Stomach smooth muscle (tissue), 2 donors: ENCODE data around the gene MAP3K3.
A peak's percentile ranks its signal among the peaks of the same experiment; 100 is the strongest.

Source experiments
- H3K27ac ChIP-seq: one replicate; pipeline ENCODE4 v1.7.0; 2013; ENCODE audit warnings: mild to moderate bottlenecking, low read length, inconsistent platforms
- H3K27me3 ChIP-seq, 2 donors: one replicate each; pipeline ENCODE4 v1.7.0; 2013; ENCODE audit warnings: low read length in 2 of 2; ENCODE audit not compliant: insufficient read depth in 2 of 2, control insufficient read depth in 1 of 2
- H3K36me3 ChIP-seq, 2 donors: one replicate each; pipeline ENCODE4 v1.7.0; 2013; ENCODE audit warnings: low read length in 2 of 2; ENCODE audit not compliant: control insufficient read depth in 2 of 2, insufficient read depth in 2 of 2
- H3K4me1 ChIP-seq: one replicate; pipeline ENCODE4 v1.7.0; 2013; ENCODE audit warnings: low read length; ENCODE audit not compliant: control insufficient read depth, insufficient read depth
- H3K4me3 ChIP-seq, 2 donors: one replicate each; pipeline ENCODE4 v1.7.0; 2013; ENCODE audit warnings: low read length in 2 of 2
- H3K9ac ChIP-seq, 2 donors: one replicate each; pipeline ENCODE4 v1.7.0; 2013; ENCODE audit warnings: low read length in 2 of 2, mild to moderate bottlenecking in 1 of 2
- H3K9me3 ChIP-seq, 2 donors: one replicate each; pipeline ENCODE4 v1.7.0; 2013; ENCODE audit warnings: low read length in 2 of 2; ENCODE audit not compliant: control insufficient read depth in 2 of 2
- donor health status: healthy.
- donor health status: Pancreatic carcinoma.

Gene MAP3K3

DNA sequence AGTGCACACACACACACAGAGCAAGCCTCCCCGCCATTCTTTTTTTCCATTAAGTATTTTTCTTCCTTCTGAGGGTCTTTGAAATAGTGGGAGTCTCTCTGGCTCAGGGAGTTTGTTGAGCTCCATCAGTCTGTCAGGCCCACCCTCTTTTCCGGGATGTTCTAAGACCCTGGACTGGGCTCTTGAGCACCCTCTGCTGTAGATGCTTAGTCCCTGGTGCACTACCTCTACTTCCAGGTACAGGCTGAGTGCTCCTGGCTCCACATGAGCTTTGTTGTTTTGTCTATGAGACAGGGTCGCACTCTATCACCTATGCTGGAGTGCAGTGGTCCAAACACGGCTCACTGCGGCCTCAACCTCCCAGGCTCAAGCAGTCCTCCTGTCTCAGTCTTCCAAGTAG lies 57.0 kb downstream of the MAP3K3 start:
- no peak overlapping the region for H3K4me3 ChIP-seq
- H3K9ac ChIP-seq = no peak overlapping the region
- peaks cover 43% of the 10 kb centered on the region for H3K4me1 ChIP-seq
- H3K27ac ChIP-seq = no peak overlapping the region
- no peaks in the 10 kb centered on the region for H3K9me3 ChIP-seq
- no peaks in the 10 kb centered on the region for H3K27me3 ChIP-seq
- peaks cover 20 to 33% of the 10 kb centered on the region in 2 donors for H3K36me3 ChIP-seq

DNA sequence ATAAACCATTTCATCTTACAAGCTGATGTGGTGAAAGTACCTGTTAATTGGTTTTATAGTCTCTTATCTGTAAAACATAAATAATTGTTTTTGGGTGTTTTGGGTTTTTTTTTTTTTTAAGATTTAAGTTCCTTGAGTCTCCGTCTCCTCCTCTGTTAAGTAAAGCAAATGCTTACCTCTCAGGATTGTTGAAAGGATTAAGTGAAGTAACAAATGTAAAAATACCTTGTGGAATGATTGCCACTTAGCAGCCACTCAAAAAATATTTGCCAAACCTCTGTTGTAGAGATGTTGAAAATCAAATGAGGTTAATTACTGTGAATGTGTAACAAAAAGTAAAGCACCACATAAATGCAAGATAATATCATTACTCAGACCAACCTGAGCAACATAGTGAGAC lies 58.5 kb downstream of the MAP3K3 start:
- peaks cover 20 to 28% of the 10 kb centered on the region in 2 donors for H3K36me3 ChIP-seq
- no peak overlapping the region for H3K27ac ChIP-seq
- H3K9ac ChIP-seq = no peak overlapping the region
- H3K27me3 ChIP-seq = no peaks in the 10 kb centered on the region
- peaks cover 48% of the 10 kb centered on the region for H3K4me1 ChIP-seq
- H3K9me3 ChIP-seq = no peaks in the 10 kb centered on the region
- H3K4me3 ChIP-seq = no peak overlapping the region

DNA sequence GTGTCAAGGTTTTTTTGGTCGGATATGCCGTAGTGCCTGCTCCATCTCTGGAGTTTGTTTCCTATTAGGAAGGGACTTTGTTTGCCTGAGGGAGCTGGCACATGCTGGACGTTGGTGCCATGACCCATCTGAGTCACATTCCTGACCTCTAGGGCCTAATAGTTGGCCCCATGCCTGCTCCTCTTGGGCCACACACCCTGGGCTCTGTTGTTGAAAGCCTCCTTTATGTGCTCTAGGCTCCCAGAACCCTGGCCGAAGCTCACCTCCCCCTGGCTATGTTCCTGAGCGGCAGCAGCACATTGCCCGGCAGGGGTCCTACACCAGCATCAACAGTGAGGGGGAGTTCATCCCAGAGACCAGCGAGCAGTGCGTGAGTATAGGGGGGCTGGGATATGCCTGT lies 59.3 kb downstream of the MAP3K3 start:
- no peak overlapping the region for H3K9ac ChIP-seq
- H3K36me3 ChIP-seq = peaks cover 20 to 28% of the 10 kb centered on the region in 2 donors
- H3K9me3 ChIP-seq = no peaks in the 10 kb centered on the region
- H3K27ac ChIP-seq = no peak overlapping the region
- peaks cover 48% of the 10 kb centered on the region for H3K4me1 ChIP-seq
- H3K27me3 ChIP-seq = no peaks in the 10 kb centered on the region
- H3K4me3 ChIP-seq = no peak overlapping the region

DNA sequence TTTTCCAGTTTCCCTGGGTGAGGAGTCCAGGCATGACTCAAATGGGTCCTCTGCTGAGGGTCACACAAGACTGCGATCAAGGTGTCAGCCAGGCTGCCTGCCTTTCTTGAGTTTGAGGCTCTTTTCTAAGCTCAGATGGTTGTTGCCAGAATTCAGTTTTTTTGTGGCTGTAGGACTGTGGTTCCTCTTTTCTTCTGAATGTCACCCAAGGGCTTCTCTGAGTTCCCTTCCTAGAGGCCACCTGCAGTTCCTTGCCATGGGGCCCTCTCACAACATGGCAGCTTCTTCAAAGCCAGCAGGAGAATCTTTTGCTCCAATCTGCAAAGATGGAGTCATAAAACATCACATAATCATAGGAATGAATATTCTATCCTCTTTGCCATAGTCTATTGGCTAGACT lies 60.2 kb downstream of the MAP3K3 start:
- Histone ChIP-seq H3K9me3 (no peaks in the 10 kb centered on the region), H3K9ac (no peak overlapping the region)

DNA sequence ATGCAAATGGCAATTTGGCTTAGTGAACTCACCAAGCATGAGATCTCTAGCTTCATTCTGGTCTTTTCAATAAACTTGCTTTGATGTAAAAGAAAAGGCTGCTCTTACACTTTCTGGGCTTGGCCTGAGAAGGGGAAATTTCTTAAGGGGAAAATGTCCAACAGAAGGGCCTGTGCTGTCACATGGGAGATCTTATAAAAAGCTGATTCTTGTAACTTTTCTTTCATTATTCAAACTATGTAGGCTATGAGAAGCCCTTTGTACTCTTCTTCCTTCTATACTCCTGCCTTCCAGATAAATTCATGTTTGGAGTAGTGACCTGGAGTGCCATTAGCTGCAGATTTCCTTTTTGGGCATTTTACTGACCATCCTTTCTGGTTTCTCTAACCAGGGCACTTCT lies 60.8 kb downstream of the MAP3K3 start:
- Histone ChIP-seq H3K4me1 (peaks cover 40% of the 10 kb centered on the region), H3K9me3 (no peaks in the 10 kb centered on the region), H3K36me3 (peaks cover 12 to 25% of the 10 kb centered on the region in 2 donors), H3K4me3 (no peak overlapping the region), H3K27ac (no peak overlapping the region), H3K27me3 (no peaks in the 10 kb centered on the region), H3K9ac (no peak overlapping the region)

More for the DNA sequence above, 60.2 kb downstream of the MAP3K3 start:
- no peak overlapping the region for H3K4me3 ChIP-seq
- no peak overlapping the region for H3K27ac ChIP-seq
- peaks cover 44% of the 10 kb centered on the region for H3K4me1 ChIP-seq
- H3K36me3 ChIP-seq = peaks cover 16 to 26% of the 10 kb centered on the region in 2 donors
- no peaks in the 10 kb centered on the region for H3K27me3 ChIP-seq

DNA sequence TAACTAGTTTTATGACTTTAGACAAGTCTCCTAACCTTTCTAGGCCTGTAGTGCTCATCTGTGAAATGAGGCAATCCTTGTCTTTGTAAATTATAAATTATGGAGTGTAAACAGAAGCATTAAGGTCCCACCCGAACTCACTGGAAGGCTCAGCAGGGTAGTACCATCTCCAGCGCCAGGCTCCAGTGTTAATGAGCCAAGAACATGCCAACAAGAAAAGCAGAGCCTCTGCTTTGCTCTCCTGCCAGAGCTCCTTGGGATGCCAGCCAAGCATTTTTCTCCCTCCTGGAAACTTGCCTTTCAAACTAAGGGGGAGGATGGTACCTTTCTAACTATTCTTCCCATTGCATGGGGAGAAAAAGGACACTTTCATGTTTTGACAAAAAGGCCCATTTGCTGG lies 62.8 kb downstream of the MAP3K3 start:
- Histone ChIP-seq H3K9ac (no peak overlapping the region), H3K36me3 (peaks cover 32 to 41% of the 10 kb centered on the region in 2 donors), H3K4me1 (peaks cover 35% of the 10 kb centered on the region), H3K9me3 (no peaks in the 10 kb centered on the region), H3K4me3 (peak overlapping the region in 1 of 2 donors; percentile 15), H3K27me3 (no peaks in the 10 kb centered on the region), H3K27ac (no peak overlapping the region)

DNA sequence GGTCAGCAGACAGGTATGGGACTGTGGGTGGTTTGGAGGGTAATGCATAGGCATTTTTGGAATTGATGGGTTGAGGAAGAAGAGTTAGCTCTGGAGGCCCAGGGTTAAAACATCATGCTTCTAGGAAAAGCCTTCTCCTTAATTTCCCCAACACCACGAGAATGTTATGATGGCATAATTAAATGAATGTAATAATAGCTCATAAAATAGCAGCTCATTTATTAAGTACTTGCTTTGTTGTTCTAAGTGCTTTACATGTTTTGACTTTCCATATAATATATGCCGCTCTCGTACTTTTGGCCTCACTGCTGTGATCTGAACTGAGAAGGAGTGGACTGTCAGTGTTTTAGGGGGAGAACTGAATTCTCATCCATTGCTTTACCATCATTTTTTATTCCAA lies 63.4 kb downstream of the MAP3K3 start:
- H3K9me3 ChIP-seq = no peaks in the 10 kb centered on the region
- H3K9ac ChIP-seq = no peak overlapping the region
- no peaks in the 10 kb centered on the region for H3K27me3 ChIP-seq
- no peak overlapping the region for H3K27ac ChIP-seq
- H3K4me3 ChIP-seq = no peak overlapping the region
- peaks cover 34% of the 10 kb centered on the region for H3K4me1 ChIP-seq
- H3K36me3 ChIP-seq = peaks cover 37 to 45% of the 10 kb centered on the region in 2 donors

DNA sequence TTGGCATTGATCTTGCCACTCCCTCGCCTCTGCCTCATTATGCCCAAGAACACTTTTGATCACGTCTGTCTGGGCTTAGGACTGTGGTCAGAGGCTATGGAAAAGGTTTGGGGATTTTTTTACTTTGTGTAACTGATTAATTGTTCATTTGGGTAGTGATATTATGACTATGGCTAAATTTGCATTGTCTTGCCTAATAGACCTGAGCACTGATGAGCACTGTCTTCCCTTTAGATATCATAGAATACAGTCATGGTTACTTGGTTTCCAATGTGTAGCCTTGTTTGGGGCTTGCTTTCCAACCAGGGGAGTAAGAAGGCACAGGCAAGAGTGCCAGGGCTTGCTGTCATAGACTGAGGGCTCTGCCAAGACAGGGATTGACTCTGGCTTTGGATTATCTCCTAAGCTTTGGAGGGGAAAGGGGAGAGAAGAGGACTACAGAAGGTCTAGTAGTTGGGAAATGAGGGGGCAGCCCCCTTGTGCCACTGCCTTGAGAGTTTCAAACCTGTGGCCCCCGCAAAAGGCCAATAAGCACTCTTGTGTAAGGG lies 64.0 kb downstream of the MAP3K3 start:
- Histone ChIP-seq H3K9me3 (no peaks in the 10 kb centered on the region), H3K36me3 (peaks cover 44 to 52% of the 10 kb centered on the region in 2 donors), H3K4me1 (peaks cover 31% of the 10 kb centered on the region), H3K27ac (no peak overlapping the region), H3K9ac (no peak overlapping the region), H3K27me3 (no peaks in the 10 kb centered on the region), H3K4me3 (no peak overlapping the region)

DNA sequence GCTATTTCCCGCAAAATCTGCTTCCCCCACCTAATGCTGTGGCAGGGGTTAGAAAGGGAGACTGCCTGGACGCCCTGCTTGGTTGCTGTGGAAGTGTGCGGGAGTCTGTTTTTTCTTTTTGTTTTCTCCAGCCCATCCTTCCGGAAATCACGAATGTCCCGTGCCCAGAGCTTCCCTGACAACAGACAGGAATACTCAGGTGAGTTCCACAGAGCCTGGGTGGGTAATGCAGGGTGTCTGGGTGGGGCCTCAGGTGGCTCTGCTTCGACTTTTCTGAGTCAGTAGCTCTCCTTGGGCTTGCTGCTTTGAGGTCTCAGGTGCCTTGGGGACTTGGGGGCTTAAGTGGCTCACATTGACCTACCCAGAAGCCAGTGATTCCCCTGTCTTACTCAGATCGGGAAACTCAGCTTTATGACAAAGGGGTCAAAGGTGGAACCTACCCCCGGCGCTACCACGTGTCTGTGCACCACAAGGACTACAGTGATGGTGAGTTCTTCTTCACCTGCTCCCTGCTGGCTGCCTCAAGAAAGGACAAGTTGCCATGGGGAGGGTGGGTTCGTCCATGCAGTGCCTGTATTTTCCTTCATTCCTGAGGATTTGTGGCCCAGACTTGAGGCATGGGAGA lies 66.3 kb downstream of the MAP3K3 start:
- Histone ChIP-seq H3K27ac (no peak overlapping the region), H3K4me1 (peaks cover 17% of the 10 kb centered on the region), H3K9me3 (no peaks in the 10 kb centered on the region), H3K36me3 (peaks cover 55 to 56% of the 10 kb centered on the region in 2 donors), H3K9ac (no peak overlapping the region), H3K4me3 (no peak overlapping the region), H3K27me3 (no peaks in the 10 kb centered on the region)

DNA sequence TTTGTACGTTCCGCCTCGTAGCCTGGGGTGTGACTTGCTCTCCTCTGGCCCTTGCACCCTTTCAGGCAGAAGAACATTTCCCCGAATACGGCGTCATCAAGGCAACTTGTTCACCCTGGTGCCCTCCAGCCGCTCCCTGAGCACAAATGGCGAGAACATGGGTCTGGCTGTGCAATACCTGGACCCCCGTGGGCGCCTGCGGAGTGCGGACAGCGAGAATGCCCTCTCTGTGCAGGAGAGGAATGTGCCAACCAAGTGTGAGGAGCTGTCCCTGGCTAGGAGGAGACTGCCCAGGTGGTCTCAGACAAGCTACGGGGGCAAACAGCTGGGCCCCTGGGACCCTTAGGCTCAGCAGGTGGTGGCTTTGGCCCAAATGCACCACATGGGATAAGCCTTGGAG lies 67.3 kb downstream of the MAP3K3 start:
- H3K4me1 ChIP-seq = peaks cover 20% of the 10 kb centered on the region
- peaks cover 54 to 61% of the 10 kb centered on the region in 2 donors for H3K36me3 ChIP-seq
- H3K9ac ChIP-seq = no peak overlapping the region
- no peaks in the 10 kb centered on the region for H3K9me3 ChIP-seq
- H3K27ac ChIP-seq = no peak overlapping the region
- H3K27me3 ChIP-seq = no peaks in the 10 kb centered on the region
- no peak overlapping the region for H3K4me3 ChIP-seq

DNA sequence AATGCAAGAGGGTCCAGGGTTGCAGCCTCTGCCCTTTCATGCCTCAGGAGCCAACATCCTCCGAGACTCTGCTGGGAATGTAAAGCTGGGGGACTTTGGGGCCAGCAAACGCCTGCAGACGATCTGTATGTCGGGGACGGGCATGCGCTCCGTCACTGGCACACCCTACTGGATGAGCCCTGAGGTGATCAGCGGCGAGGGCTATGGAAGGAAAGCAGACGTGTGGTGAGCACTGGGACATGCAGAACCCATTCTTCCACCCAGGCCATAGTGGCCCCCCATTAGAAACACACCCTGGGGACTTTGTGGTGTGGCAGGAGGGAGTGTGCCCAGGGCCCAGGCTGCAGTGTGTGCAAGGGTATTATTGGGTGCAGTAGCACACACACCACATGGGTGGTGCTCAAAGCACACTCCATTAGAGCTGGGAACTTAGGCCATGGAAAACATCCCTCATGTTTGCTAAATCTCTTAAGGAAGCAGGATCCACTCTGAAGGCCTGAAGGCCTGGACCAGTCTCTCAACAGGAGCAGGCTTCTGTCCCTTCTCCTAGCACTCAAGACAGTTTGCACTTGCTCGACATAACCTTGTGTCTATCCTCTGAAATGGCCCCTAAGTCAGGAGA lies 70.1 kb downstream of the MAP3K3 start:
- Histone ChIP-seq H3K4me1 (peaks cover 7% of the 10 kb centered on the region), H3K36me3 (peaks cover 54 to 61% of the 10 kb centered on the region in 2 donors), H3K4me3 (no peak overlapping the region), H3K9me3 (no peaks in the 10 kb centered on the region), H3K9ac (no peak overlapping the region), H3K27ac (no peak overlapping the region), H3K27me3 (no peaks in the 10 kb centered on the region)
